ENCODE measurements around the gene EMC10. TPM values are rescaled to one million over a fixed set of nuclear protein-coding genes. Genes with fewer than 3 reads are reported as not detected.
"Not testable (repeated sequence)": the region's sequence is repeated elsewhere in the genome, so short reads cannot be mapped to it uniquely, and the experiment has no call there.

EMC10 gene
- total RNA-seq, 1 experiment from 2014 or later: 228 TPM

GRCh38 chr19:50435627-50436026 is 40.7 kb upstream of the EMC10 start:
- no peak for ATAC-seq
- no TSS peak for BruUV-seq (replicated peaks)
- Histone ChIP-seq H3K36me3 (ENCODE audit: low read depth, low read length) (no peaks in the 10 kb centered on the region), H3F3A (ENCODE audit: low read length, unreplicated experiment) (no peaks in the 10 kb centered on the region), H3K27ac (ENCODE audit: low read length) (no peak overlapping the region), H3K9me3 (ENCODE audit: low read length) (no peaks in the 10 kb centered on the region), H3K4me3 (ENCODE audit: low read length) (no peak overlapping the region), H3K27me3 (ENCODE audit: low read length) (0 out of 2 replicates have a peak, but pooled peaks cover 9% of the 10 kb centered on the region), H3K4me1 (ENCODE audit: insufficient read depth, low read length) (no peaks in the 10 kb centered on the region), H3K9ac (ENCODE audit: low read length) (no peak overlapping the region), H3K9me2 (replicated peaks; ENCODE audit: low read length) (no peaks in the 10 kb centered on the region), H4K20me1 (ENCODE audit: low read length) (no peaks in the 10 kb centered on the region), H3K4me2 (ENCODE audit: low read length) (no peak overlapping the region), H2AFZ (ENCODE audit: low read length) (no peak overlapping the region), H3K79me2 (ENCODE audit: low read length) (no peaks in the 10 kb centered on the region)
- ChIA-PET POLR2A (ENCODE audit: unreplicated experiment) (no interaction called here), CTCF (no interaction called here)
- no peak for TF ChIP-seq EZH2phosphoT487 (IDR thresholded peaks at IDR 0.05; ENCODE audit: borderline replicate concordance, low read length)
- intact Hi-C loops (cut with micrococcal nuclease): no loop called here
- DNase-seq: no peak

GRCh38 chr19:50437862-50438449 is 38.4 kb upstream of the EMC10 start:
- H3K9me2 ChIP-seq (replicated peaks; ENCODE audit: low read length): no peaks in the 10 kb centered on the region
- TF ChIP-seq EZH2 (IDR thresholded peaks at IDR 0.05; ENCODE audit: low read length, unreplicated experiment) (no peak), EZH2phosphoT487 (IDR thresholded peaks at IDR 0.05; ENCODE audit: borderline replicate concordance, low read length) (no peak), CTCF (conservative IDR thresholded peaks at IDR 0.05; ENCODE audit: low read depth, low read length) (no peak)
- no peaks in the 10 kb centered on the region for H3K79me2 ChIP-seq (ENCODE audit: low read length)
- no peak overlapping the region for H3K4me3 ChIP-seq (ENCODE audit: low read length)
- intact Hi-C loops (cut with micrococcal nuclease): no loop called here
- no peak overlapping the region for H3K9ac ChIP-seq (ENCODE audit: low read length)
- ChIA-PET POLR2A (ENCODE audit: unreplicated experiment) (no interaction called here), CTCF (no interaction called here)
- H3K27me3 ChIP-seq (ENCODE audit: low read length): 0 out of 2 replicates have a peak, but pooled peaks cover 9% of the 10 kb centered on the region
- no peak overlapping the region for H3K27ac ChIP-seq (ENCODE audit: low read length)
- H3K9me3 ChIP-seq (ENCODE audit: low read length): no peaks in the 10 kb centered on the region
- no peaks in the 10 kb centered on the region for H4K20me1 ChIP-seq (ENCODE audit: low read length)
- H2AFZ ChIP-seq (ENCODE audit: low read length): no peak overlapping the region
- no TSS peak for BruUV-seq (replicated peaks)
- H3F3A ChIP-seq (ENCODE audit: low read length, unreplicated experiment): no peaks in the 10 kb centered on the region
- H3K36me3 ChIP-seq (ENCODE audit: low read depth, low read length): no peaks in the 10 kb centered on the region
- H3K4me2 ChIP-seq (ENCODE audit: low read length): no peak overlapping the region
- DNase-seq: no peak
- H3K4me1 ChIP-seq (ENCODE audit: insufficient read depth, low read length): no peaks in the 10 kb centered on the region
- no peak for ATAC-seq

GRCh38 chr19:50439130-50439529 is 37.2 kb upstream of the EMC10 start:
- H3K4me3 ChIP-seq (ENCODE audit: low read length); intact Hi-C loops (cut with micrococcal nuclease): not testable (repeated sequence)

GRCh38 chr19:50444059-50444458 is 32.2 kb upstream of the EMC10 start:
- intact Hi-C loops (cut with micrococcal nuclease): no loop called here
- Histone ChIP-seq H3K4me2 (ENCODE audit: low read length) (no peak overlapping the region), H3K4me3 (ENCODE audit: low read length) (no peak overlapping the region), H3K9me3 (ENCODE audit: low read length) (no peaks in the 10 kb centered on the region), H3K9ac (ENCODE audit: low read length) (no peak overlapping the region), H3K79me2 (ENCODE audit: low read length) (no peaks in the 10 kb centered on the region), H3K27ac (ENCODE audit: low read length) (no peak overlapping the region), H3K9me2 (replicated peaks; ENCODE audit: low read length) (no peaks in the 10 kb centered on the region), H3K4me1 (ENCODE audit: insufficient read depth, low read length) (no peaks in the 10 kb centered on the region), H3F3A (ENCODE audit: low read length, unreplicated experiment) (no peaks in the 10 kb centered on the region), H3K27me3 (ENCODE audit: low read length) (0 out of 2 replicates have a peak, but pooled peaks cover 5% of the 10 kb centered on the region), H2AFZ (ENCODE audit: low read length) (no peak overlapping the region), H3K36me3 (ENCODE audit: low read depth, low read length) (no peaks in the 10 kb centered on the region), H4K20me1 (ENCODE audit: low read length) (no peaks in the 10 kb centered on the region)
- TF ChIP-seq EZH2 (IDR thresholded peaks at IDR 0.05; ENCODE audit: low read length, unreplicated experiment) (no peak), CTCF (conservative IDR thresholded peaks at IDR 0.05; ENCODE audit: low read depth, low read length) (no peak), EZH2phosphoT487 (IDR thresholded peaks at IDR 0.05; ENCODE audit: borderline replicate concordance, low read length) (no peak)
- ChIA-PET POLR2A (ENCODE audit: unreplicated experiment) (no interaction called here), CTCF (no interaction called here)
- DNase-seq: no peak
- ATAC-seq: no peak
- no TSS peak for BruUV-seq (replicated peaks)

More at GRCh38 chr19:50439130-50439529, 37.2 kb upstream of the EMC10 start:
- H3K4me1 ChIP-seq (ENCODE audit: insufficient read depth, low read length); H3K79me2 ChIP-seq (ENCODE audit: low read length); CTCF ChIA-PET; H3K36me3 ChIP-seq (ENCODE audit: low read depth, low read length); ATAC-seq; POLR2A ChIA-PET (ENCODE audit: unreplicated experiment); H3K27ac ChIP-seq (ENCODE audit: low read length); DNase-seq; H3K27me3 ChIP-seq (ENCODE audit: low read length); H2AFZ ChIP-seq (ENCODE audit: low read length); H3K9ac ChIP-seq (ENCODE audit: low read length); BruUV-seq (replicated peaks); H3F3A ChIP-seq (ENCODE audit: low read length, unreplicated experiment); H4K20me1 ChIP-seq (ENCODE audit: low read length); H3K9me3 ChIP-seq (ENCODE audit: low read length); H3K4me2 ChIP-seq (ENCODE audit: low read length); H3K9me2 ChIP-seq (replicated peaks; ENCODE audit: low read length): not testable (repeated sequence)
